Activated T-helper 2 cell treated with anti-CD3 and anti-CD28 coated beads, Interferon-gamma antibody, Interleukin-2, Interleukin-4, amounts not matched to agents 10 μg/mL and 5 μg/mL and 100 μg/mL, durations not matched to agents 14 hours and 24 hours and 36 hours (primary cell): ENCODE results near the gene MT1E. TPM values are rescaled to one million over a fixed set of nuclear protein-coding genes. Genes with fewer than 3 reads are reported as not detected.
"Not testable (repeated sequence)": the region's sequence is repeated elsewhere in the genome, so short reads cannot be mapped to it uniquely, and the experiment has no call there.

Experiments used
- DNase-seq: peaks from one replicate; pipeline ENCODE4 v3.0.0; 2021; ENCODE audit warnings: low spot score
- H3K27ac Mint-ChIP-seq: one replicate; pipeline ENCODE4 v1.8.0; 2021; ENCODE audit warnings: mixed read lengths
- H3K27me3 Mint-ChIP-seq: one replicate; pipeline ENCODE4 v1.8.0; 2021; ENCODE audit warnings: low read depth, mixed read lengths
- H3K36me3 Mint-ChIP-seq: one replicate; pipeline ENCODE4 v1.8.0; 2021; ENCODE audit warnings: low read depth, mixed read lengths
- H3K4me1 Mint-ChIP-seq: one replicate; pipeline ENCODE4 v1.8.0; 2021; ENCODE audit warnings: low read depth, mixed read lengths
- H3K4me3 Mint-ChIP-seq: one replicate; pipeline ENCODE4 v1.8.0; 2021; ENCODE audit warnings: low read depth, mild to moderate bottlenecking, moderate library complexity, mixed read lengths
- H3K9me3 Mint-ChIP-seq: one replicate; pipeline ENCODE4 v1.8.0; 2021; ENCODE audit warnings: mixed read lengths
- intact Hi-C: fragments of 100-400 bp; cut with micrococcal nuclease; formaldehyde crosslinking; loops from one replicate; pipeline ENCODE4 v1.15.1; 2023
- total RNA-seq: library from RNA; stranded (reverse); gene quantifications from 2 replicates; pipeline ENCODE4 v1.2.3, GENCODE V29; 2022

The MT1E gene
- total RNA-seq, 1 donor from 2014 or later, result 181 TPM

- H3K27ac Mint-ChIP-seq, H3K9me3 Mint-ChIP-seq, H3K36me3 Mint-ChIP-seq, DNase-seq, H3K4me3 Mint-ChIP-seq, intact Hi-C loops: not testable (repeated sequence)
- peaks cover 31% of the 10 kb centered on the region for H3K4me1 Mint-ChIP-seq
- H3K27me3 Mint-ChIP-seq, result peaks cover 28% of the 10 kb centered on the region
Measured at GRCh38 chr16:56674570-56674969, 49.0 kb downstream of the MT1E start.

GRCh38 chr16:56675685-56676210 lies 50.2 kb downstream of the MT1E start:
- Mint-ChIP-seq H3K27me3 (peaks cover 18% of the 10 kb centered on the region), H3K4me3 (peak overlapping the region; percentile 43), H3K9me3 (no peaks in the 10 kb centered on the region), H3K27ac (no peak overlapping the region), H3K36me3 (no peaks in the 10 kb centered on the region), H3K4me1 (peaks cover 32% of the 10 kb centered on the region)
- intact Hi-C loops, result no loop called here
- DNase-seq, result no peak

Other genes starting within 250 kb of the MT1E start
- gene AMFR, start 200.2 kb upstream of the MT1E start, total RNA-seq, result 58.8 and 59.8 TPM in 2 replicates
- 307 and 313 TPM in 2 replicates for gene NUDT21, start 174.4 kb upstream of the MT1E start, total RNA-seq
- 78.0 and 79.7 TPM in 2 replicates for gene OGFOD1, start 174.2 kb upstream of the MT1E start, total RNA-seq
- gene BBS2, start 105.8 kb upstream of the MT1E start, total RNA-seq, result 11.3 and 18.0 TPM in 2 replicates
- not detected in 2 replicates for gene MT4, start 60.7 kb upstream of the MT1E start, total RNA-seq
- gene MT3, start 36.3 kb upstream of the MT1E start, total RNA-seq, result 7.5 and 7.9 TPM in 2 replicates
- 827 and 878 TPM in 2 replicates for gene MT2A, start 17.2 kb upstream of the MT1E start, total RNA-seq
- gene MT1M, start 6.9 kb downstream of the MT1E start, total RNA-seq, result not detected in 2 replicates
- gene MT1A, start 12.9 kb downstream of the MT1E start, total RNA-seq, result 7.6 and 8.3 TPM in 2 replicates
- gene MT1B, start 26.1 kb downstream of the MT1E start, total RNA-seq, result not detected in 2 replicates
- gene MT1F, start 32.2 kb downstream of the MT1E start, total RNA-seq, result 6.4 and 8.0 TPM in 2 replicates
- 21.1 and 24.5 TPM in 2 replicates for gene MT1G, start 42.3 kb downstream of the MT1E start, total RNA-seq
- gene MT1H, start 44.0 kb downstream of the MT1E start, total RNA-seq, result not detected in 2 replicates
- 58.2 and 62.3 TPM in 2 replicates for gene MT1X, start 56.7 kb downstream of the MT1E start, total RNA-seq
- 145 and 149 TPM in 2 replicates for gene NUP93, start 104.3 kb downstream of the MT1E start, total RNA-seq
- gene SLC12A3, start 239.4 kb downstream of the MT1E start, total RNA-seq, result not detected in 2 replicates